Memory B cell (primary cell): ENCODE measurements around the gene APOBEC3C.
"Not testable (repeated sequence)": the region's sequence is repeated elsewhere in the genome, so short reads cannot be mapped to it uniquely, and the experiment has no call there.

Experiments
- ATAC-seq: fragments of 150-1000 bp; cut with Tn5 transposase; 2 replicates; pipeline ENCODE4 v1.10.0; 2021; ENCODE audit warnings: low read depth, mild to moderate bottlenecking, moderate library complexity
- DNase-seq, 2 donors: peaks; one replicate each; pipeline ENCODE4 v3.0.0; 2022; ENCODE audit warnings: low spot score in 2 of 2
- H3K27ac Mint-ChIP-seq: one replicate; pipeline ENCODE4 v1.8.0; 2022; ENCODE audit warnings: mild to moderate bottlenecking, moderate library complexity, mixed read lengths
- H3K27me3 Mint-ChIP-seq: one replicate; pipeline ENCODE4 v1.8.0; 2022; ENCODE audit warnings: mixed read lengths
- H3K36me3 Mint-ChIP-seq: one replicate; pipeline ENCODE4 v1.8.0; 2022; ENCODE audit warnings: mild to moderate bottlenecking, mixed read lengths
- H3K4me1 Mint-ChIP-seq: one replicate; pipeline ENCODE4 v1.8.0; 2022; ENCODE audit warnings: mixed read lengths
- H3K4me3 Mint-ChIP-seq: one replicate; pipeline ENCODE4 v1.8.0; 2022; ENCODE audit warnings: mild to moderate bottlenecking, moderate library complexity, mixed read lengths
- H3K9me3 Mint-ChIP-seq: one replicate; pipeline ENCODE4 v1.8.0; 2022; ENCODE audit warnings: mixed read lengths

The APOBEC3C gene

DNA sequence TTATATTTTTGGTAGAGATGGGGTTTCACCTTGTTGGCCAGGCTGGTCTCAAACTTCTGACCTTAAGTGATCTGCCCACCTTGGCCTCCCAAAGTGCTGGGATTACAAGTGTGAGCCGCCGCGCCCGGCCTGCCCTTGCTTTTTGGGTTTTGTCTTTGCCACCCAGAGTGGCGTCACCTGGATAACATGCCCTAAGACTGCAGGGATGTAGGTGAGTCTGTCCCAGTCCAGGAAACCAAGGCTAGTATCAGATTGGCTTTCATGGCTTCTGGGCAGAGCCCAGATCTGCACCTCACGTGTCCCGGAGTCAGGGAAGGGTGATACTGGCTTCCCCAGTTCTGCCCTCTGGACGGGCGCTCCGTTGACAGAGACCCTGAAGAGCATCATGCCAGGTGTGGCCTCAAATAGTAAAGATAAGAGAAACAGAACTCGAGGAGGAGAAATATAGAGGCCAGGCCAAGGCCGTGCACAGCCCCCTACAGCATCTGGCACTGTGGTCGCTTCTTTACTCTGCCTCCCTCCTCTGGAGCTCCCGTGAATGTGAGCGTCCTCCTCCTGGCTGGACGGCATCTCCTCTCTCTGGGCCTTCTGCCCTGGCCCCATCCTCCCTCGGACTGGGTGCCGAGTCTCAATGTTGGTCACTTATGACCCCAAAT is 39.8 kb upstream of the APOBEC3C start:
- Mint-ChIP-seq H3K27me3 (peaks cover 10% of the 10 kb centered on the region), H3K36me3 (no peaks in the 10 kb centered on the region), H3K27ac (no peak overlapping the region), H3K9me3 (no peaks in the 10 kb centered on the region), H3K4me1 (peaks cover 3% of the 10 kb centered on the region), H3K4me3 (no peak overlapping the region)
- ATAC-seq (no peak), DNase-seq (no peak)

DNA sequence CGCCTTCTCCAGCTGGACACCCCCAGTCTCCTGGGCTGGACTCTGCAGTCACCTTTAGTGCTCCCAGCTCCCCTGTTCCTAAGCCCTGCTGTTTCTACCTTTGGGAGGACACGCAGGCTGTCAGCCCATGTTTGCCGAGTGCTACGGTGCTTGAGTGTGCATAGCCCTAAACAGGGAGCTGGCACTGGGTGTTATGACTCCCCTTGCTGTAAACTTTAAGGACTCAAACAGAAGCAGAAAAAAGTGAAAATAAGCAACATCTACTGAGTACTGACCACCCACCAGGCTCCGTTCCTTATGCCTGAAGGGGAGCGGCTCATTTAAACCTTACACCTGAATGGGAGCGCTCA is 39.3 kb upstream of the APOBEC3C start:
- Mint-ChIP-seq H3K4me3 (no peak overlapping the region), H3K27ac (no peak overlapping the region), H3K36me3 (no peaks in the 10 kb centered on the region), H3K27me3 (peaks cover 10% of the 10 kb centered on the region), H3K4me1 (peaks cover 3% of the 10 kb centered on the region), H3K9me3 (no peaks in the 10 kb centered on the region)
- no peak for DNase-seq
- no peak for ATAC-seq

DNA sequence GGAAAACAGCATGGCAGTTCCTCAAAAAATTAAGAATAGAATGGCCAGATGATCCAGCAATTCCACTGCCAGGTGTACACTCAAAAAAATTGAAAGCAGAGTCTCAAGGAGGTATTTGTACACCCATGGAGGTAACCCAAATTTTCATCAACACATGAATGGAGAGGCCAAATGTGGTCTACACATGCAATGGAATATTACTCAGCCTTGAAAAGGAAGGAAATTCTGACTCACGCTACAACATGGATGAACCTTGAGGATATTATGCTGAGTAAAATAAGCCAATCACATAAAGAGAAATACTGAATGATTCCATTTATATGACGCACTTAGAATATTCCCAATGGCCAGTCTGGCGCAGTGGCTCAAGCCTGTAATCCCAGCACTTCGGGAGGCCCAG is 36.8 kb upstream of the APOBEC3C start:
- H3K27me3 Mint-ChIP-seq, H3K36me3 Mint-ChIP-seq, H3K9me3 Mint-ChIP-seq, H3K4me3 Mint-ChIP-seq, H3K4me1 Mint-ChIP-seq, ATAC-seq, H3K27ac Mint-ChIP-seq, DNase-seq: not testable (repeated sequence)

DNA sequence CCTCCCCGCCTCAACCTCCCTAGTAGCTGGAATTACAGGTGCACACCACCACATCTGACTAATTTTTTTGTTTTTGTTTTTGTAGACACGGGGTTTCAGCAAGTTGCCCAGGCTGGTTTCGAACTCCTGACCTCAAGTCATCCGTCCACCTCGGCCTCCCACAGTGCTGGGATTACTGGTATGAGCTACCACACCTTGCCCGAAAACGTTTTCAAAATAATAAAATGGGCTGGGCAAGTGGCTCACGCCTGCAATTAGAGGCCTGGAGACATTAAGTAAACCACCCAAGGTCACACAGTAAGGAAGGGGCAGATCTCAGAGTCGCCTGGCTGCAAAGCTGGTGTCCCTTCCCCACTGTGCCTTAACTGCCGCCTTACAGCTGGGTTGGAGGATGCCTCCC is 33.5 kb upstream of the APOBEC3C start:
- not testable (repeated sequence) for H3K27ac Mint-ChIP-seq, ATAC-seq, H3K27me3 Mint-ChIP-seq, H3K4me3 Mint-ChIP-seq, H3K9me3 Mint-ChIP-seq, DNase-seq, H3K36me3 Mint-ChIP-seq
- H3K4me1 Mint-ChIP-seq: peaks cover 13% of the 10 kb centered on the region

DNA sequence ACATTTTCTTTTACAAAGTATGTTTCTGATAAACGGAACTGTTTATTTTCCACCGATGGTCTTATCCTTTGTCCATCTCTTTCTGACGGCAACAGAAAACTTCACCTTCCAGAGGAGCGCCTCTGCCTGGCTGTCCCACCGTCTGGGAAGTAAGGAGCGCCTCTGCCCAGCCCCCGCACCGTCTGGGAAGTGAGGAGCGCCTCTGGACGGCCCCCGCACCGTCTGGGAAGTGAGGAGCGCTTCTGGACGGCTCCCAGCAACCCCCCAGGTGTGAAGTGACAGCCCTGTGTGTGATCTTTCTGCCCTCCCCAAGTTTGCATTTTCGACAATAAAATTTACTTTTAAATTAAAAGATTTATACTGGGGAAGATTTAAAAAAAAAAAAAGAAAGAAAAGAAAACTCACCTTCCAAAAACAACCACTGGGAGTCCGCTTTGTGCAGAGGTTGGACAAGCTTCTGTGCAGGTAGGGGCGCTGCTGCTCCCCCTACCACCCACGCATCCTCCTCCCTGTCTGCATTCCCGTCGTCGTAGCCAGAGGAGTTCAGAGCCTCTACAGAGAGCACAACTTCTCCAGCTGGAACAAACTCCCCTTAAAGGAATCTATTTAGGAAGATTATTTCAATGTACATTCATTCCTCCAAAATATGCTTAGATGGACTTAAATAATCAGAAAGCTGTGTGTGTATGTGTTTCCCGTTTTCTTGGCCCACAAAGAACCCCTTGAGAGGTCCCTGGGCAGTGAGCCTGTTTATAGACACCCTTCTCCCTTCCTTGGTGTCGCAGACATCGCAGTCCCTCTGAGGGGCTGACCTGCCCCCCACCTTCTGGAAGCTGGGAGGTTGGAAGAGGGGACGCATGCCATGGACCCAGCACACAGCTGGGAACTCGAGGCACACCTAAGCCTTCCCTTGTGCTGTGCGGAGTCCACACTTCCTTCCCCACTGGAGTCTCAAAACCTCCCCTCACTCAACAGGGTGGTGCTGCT is 32.8 kb upstream of the APOBEC3C start:
- H3K27ac Mint-ChIP-seq: peak overlapping the region; percentile 83
- peaks cover 2% of the 10 kb centered on the region for H3K27me3 Mint-ChIP-seq
- no peaks in the 10 kb centered on the region for H3K36me3 Mint-ChIP-seq
- ATAC-seq: peak; percentile 3
- peaks cover 15% of the 10 kb centered on the region for H3K4me1 Mint-ChIP-seq
- no peak for DNase-seq
- peak overlapping the region; percentile 93 for H3K4me3 Mint-ChIP-seq
- H3K9me3 Mint-ChIP-seq: no peaks in the 10 kb centered on the region

DNA sequence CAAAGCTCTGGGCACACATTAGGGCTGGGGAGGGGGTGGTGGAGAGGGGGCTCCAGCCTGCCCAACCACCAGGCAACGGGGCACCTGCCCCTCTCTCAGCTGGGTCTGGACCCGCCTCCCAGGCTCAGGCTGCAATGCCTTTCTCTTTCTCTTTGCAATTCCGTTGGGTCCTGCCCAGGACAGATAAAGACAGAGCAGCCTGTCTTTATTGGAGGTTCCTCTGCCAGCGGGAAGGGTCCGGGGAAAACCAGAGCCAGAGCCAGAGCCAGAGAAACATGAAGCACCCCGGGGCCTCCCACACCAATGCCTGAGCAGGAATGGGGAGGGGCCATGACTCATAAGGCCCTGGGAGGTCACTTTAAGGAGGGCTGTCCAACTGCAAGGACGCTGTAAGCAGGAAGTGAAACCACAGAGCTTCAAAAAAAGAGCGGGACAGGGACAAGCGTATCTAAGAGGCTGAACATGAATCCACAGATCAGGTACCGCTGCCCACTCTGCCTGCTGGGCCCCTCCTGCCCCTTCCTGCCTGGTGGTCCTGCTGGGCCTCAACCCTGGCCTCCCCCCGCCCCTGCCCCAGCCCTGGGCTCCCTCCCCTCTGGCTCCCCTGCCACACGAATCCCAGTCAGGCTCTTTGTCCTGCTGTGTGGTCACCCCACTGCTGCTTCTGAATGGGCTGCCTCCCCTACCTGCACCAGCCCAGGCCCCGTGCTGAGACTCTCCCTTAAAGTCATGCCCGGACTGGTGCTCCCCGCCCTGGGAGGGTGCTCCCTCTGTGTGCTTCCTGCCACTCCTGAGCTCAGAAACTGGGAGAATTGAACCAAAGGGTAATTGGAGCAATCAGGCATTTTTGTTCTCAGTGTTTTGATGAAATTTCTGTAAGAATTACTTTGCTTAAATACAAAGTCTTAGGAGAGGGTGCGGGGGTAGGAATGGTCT is 31.8 kb upstream of the APOBEC3C start, which contains the start of gene APOBEC3B:
APOBEC3B (plus strand) TSS at position 356 of the 936 bp plus-strand sequence; CDS start at position 463, 107 bp downstream.
- Mint-ChIP-seq H3K4me1 (peaks cover 15% of the 10 kb centered on the region), H3K36me3 (no peaks in the 10 kb centered on the region), H3K4me3 (peak within 1 kb of the TSS; percentile 93), H3K27me3 (peaks cover 2% of the 10 kb centered on the region), H3K27ac (peak within 1 kb of the TSS; percentile 83), H3K9me3 (no peaks in the 10 kb centered on the region)
- ATAC-seq (peak; percentile 62), DNase-seq (peak; percentile 39 to 57)

DNA sequence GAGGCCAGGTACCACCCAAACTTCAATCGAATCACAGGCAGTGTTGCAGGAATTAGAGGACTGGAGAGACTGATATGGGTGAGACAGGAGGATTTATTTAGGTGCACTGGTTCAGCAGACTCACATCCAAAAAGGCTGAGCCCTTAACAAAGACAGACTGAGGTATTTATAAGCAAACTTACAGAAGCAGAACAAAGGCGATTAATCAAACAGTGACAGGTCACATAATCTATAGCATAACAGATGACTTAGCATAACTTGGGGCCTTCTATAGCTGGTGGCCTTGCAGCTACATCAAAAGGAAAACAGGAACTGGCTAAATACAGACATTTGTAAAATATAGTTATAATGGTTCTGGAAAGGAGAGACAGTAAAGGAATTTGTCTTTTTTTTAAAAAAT is 29.8 kb upstream of the APOBEC3C start:
- peak overlapping the region; percentile 81 for H3K27ac Mint-ChIP-seq
- no peaks in the 10 kb centered on the region for H3K27me3 Mint-ChIP-seq
- H3K4me1 Mint-ChIP-seq: peaks cover 19% of the 10 kb centered on the region
- no peaks in the 10 kb centered on the region for H3K9me3 Mint-ChIP-seq
- no peaks in the 10 kb centered on the region for H3K36me3 Mint-ChIP-seq
- ATAC-seq (no peak), DNase-seq (no peak)
- H3K4me3 Mint-ChIP-seq: no peak overlapping the region

DNA sequence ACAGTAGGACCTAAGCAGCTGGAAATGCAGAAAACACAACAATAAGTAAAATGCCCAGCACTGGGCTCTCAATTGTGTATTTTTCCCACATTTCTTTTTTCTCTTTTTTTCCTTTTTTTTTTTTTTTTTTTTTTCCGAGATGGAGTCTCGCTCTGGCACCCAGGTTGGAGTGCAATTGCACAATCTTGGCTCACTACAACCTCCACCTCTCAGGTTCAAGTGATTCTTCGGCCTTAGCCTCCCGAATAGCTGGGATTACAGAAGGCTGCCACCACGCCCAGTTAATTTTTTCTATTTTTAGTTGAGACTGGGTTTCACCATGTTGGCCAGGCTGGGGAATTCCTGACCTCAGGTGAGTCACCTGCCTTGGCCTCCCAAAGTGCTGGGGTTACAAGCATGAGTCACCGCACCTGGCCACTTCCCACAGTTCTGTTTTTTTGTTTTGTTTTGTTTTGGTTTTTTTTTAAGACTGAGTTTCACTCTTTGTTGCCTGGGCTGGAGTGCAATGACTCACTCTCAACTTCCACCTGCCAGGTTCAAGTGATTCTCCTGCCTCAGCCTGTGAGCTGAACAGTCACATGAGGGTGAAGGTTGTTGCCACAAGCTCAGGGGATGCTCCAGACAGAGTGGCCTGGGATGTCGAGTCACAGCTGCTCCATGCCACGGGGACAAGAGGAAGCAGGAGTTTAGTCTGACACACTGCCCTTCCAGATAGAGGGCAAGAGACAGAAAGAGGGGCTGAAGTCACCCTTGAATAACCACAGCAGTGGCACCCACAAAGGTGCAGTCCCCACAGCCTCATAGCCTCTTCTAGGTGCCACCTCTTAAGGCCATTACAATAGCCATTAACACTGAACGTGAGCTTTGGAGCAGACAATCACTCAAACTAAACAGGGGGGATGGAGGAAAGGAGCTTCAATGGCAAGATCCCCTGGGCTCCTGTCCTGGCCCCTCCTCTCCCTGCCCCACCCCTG is 29.0 kb upstream of the APOBEC3C start:
- peak overlapping the region; percentile 81 for H3K27ac Mint-ChIP-seq
- ATAC-seq (peak; percentile 76), DNase-seq (peak; percentile 44 to 51)
- H3K27me3 Mint-ChIP-seq, H3K36me3 Mint-ChIP-seq, H3K9me3 Mint-ChIP-seq, H3K4me3 Mint-ChIP-seq: not testable (repeated sequence)
- H3K4me1 Mint-ChIP-seq: peaks cover 19% of the 10 kb centered on the region

DNA sequence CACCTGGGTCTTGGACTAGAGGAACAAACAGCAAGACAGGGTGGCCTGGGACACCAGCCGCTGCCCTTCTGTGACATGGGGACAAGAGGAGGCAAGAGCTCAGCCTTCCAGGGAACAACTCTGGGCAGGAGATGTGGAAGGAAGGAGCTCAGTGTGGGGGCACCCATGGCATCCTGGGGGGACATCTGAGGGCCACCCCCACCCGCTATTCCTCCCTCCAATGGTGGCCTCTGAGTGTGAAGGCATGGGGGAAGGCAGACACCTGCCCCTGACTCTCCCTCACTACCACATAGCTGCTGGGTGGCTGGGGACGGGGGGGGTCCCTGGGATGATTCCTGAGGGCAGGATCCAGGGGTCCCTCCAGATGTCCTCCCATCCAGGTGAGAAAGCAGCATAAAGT is 27.4 kb upstream of the APOBEC3C start:
- Mint-ChIP-seq H3K27ac (no peak overlapping the region), H3K4me3 (no peak overlapping the region), H3K36me3 (no peaks in the 10 kb centered on the region), H3K9me3 (no peaks in the 10 kb centered on the region), H3K27me3 (no peaks in the 10 kb centered on the region), H3K4me1 (peaks cover 15% of the 10 kb centered on the region)
- ATAC-seq: no peak
- no peak for DNase-seq

DNA sequence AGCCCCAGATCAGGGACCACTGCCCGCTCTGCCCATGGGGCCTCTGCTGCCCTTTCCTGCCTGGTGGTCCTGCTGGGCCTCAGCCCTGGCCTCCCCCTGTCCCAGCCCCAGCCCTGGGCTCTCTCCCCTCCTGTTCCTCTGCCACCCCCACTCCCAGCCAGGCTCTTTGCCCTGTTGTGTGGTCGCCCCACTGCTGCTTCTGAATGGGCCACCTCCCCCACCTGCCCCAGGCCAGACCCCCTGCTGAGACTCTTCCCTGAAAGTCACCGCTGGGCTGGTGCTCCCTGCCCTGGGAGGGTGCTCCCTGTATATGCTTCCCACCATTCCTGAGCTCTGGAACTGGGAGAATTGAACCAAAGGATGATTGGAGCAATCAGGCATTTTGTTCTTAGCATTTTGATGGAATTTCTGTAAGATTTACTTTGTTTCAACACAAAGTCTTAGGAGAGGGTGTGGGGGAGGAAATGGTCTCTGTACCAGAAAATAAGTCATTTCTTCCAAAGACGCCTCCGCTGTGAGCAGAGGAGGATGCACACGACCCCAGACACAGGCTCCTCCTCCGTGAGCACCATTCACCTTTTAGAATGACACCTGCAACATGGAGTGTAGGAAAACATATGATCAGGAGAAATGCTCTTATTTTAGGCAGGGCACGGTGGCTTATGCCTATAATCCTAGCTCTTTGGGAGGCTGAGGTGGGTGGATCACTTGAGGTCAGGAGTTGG is 26.7 kb upstream of the APOBEC3C start:
- Mint-ChIP-seq H3K36me3 (no peaks in the 10 kb centered on the region), H3K4me1 (peaks cover 11% of the 10 kb centered on the region), H3K9me3 (no peaks in the 10 kb centered on the region), H3K27me3 (no peaks in the 10 kb centered on the region), H3K27ac (no peak overlapping the region), H3K4me3 (no peak overlapping the region)
- no peak for DNase-seq
- no peak for ATAC-seq

DNA sequence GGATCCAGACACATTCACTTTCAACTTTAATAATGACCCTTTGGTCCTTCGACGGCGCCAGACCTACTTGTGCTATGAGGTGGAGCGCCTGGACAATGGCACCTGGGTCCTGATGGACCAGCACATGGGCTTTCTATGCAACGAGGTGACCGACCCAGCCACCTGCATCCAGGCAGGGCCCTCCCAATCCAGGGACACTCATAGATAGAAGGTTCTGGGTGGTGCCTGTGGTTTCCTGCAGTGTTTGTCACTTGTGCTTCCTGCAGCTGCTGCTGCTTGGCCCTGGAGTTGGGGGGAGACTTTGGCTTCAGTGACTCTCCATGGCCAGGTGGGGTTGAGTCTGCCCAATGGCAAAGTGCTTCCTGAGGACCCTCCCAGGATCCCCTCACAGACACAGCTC is 24.6 kb upstream of the APOBEC3C start:
- H3K9me3 Mint-ChIP-seq: no peaks in the 10 kb centered on the region
- peaks cover 8% of the 10 kb centered on the region for H3K27me3 Mint-ChIP-seq
- DNase-seq (no peak), ATAC-seq (no peak)
- no peak overlapping the region for H3K4me3 Mint-ChIP-seq
- H3K36me3 Mint-ChIP-seq: no peaks in the 10 kb centered on the region
- peaks cover 15% of the 10 kb centered on the region for H3K4me1 Mint-ChIP-seq
- H3K27ac Mint-ChIP-seq: no peak overlapping the region

DNA sequence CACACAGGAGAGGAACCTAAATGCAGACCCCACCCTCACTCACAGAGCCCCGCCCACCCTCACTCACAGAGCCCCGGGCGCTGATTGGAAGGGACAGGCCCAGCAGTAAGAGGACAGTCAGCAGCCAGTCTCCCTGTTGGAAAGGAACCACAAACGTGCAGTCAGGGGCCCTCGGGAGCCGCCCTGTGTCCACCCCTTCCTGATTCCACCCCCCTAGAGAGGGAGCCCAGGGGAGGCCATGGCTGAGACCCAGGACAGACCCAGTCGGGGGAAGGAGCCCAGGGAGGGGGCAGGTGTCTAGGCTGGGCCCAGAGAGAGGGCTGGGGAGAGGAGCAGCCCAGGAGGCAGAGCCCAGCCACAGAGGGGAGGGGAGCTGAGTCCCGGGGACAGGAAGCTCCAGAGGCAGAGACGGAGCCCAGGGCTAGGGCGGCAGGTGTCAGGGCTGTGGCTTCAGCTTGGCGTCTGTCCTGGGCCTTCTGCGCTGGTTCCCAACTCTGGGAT is 21.1 kb upstream of the APOBEC3C start:
- not testable (repeated sequence) for H3K36me3 Mint-ChIP-seq, H3K9me3 Mint-ChIP-seq, H3K4me3 Mint-ChIP-seq, H3K4me1 Mint-ChIP-seq, ATAC-seq, H3K27ac Mint-ChIP-seq, DNase-seq
- H3K27me3 Mint-ChIP-seq: peaks cover 18% of the 10 kb centered on the region
